GM12878 (cell line): ENCODE measurements around the gene CBLB. TPM values are rescaled to one million over a fixed set of nuclear protein-coding genes. Genes with fewer than 3 reads are reported as not detected.

Experiments
- ATAC-seq: fragments of 200-7000 bp; cut with Tn5 transposase; 3 replicates; pipeline ENCODE4 v1.9.1; 2020; ENCODE audit warnings: mild to moderate bottlenecking, moderate library complexity
- BruUV-seq: library from RNA; stranded (reverse); fragments of 400-500 nt; replicated peaks from 2 replicates; lab custom pipeline; 2021; lab: Mats Ljungman, UMichigan
- CTCF ChIA-PET: fragments of 300-600 bp; sonication (Branson Sonifier 250); formaldehyde crosslinking; extraction: SDS; loops from one replicate; lab custom pipeline; 2021; ENCODE audit warnings: inconsistent platforms; lab: Yijun Ruan, JAX
- POLR2A ChIA-PET: fragments of 350-600 bp; formaldehyde crosslinking; extraction: SDS; loops from one replicate; lab custom pipeline; 2021; ENCODE audit warnings: inconsistent platforms; lab: Charles Lee
- RAD21 ChIA-PET: fragments of 300-600 bp; sonication (Branson Sonifier 250); formaldehyde crosslinking; loops from one replicate; lab custom pipeline; 2023; ENCODE audit warnings: antibody characterized with exemption; ENCODE audit not compliant: unreplicated experiment; lab: Charles Lee
- SMC1A ChIA-PET: fragments of 300-600 bp; sonication (Branson Sonifier 250); formaldehyde crosslinking; loops from one replicate; lab custom pipeline; 2023; ENCODE audit not compliant: unreplicated experiment, uncharacterized antibody; lab: Charles Lee
- DNase-seq: peaks from one replicate; pipeline ENCODE4 v3.0.0-alpha.2; 2011; ENCODE audit warnings: low read depth, low spot score
- FAIRE-seq: peaks from 3 replicates; lab custom pipeline; 2011; peaks lifted over from hg19 to GRCh38; lab: Jason Lieb, UNC
- H2AFZ ChIP-seq: 2 replicates; pipeline ENCODE4 v1.6.0; 2011; ENCODE audit warnings: low read depth, low read length, control low read depth; ENCODE audit not compliant: control insufficient read depth
- H3K27ac ChIP-seq: 2 replicates; pipeline ENCODE4 v1.5.1; 2011; ENCODE audit warnings: control low read depth; ENCODE audit not compliant: control insufficient read depth, insufficient read depth
- H3K27me3 ChIP-seq, 2 experiments: replicated peaks in 1 of 2; 2 replicates each; pipeline versions ENCODE4 v1.6.0 to v1.6.1; 2011; ENCODE audit warnings: low read length in 1 of 2; ENCODE audit not compliant: control insufficient read depth in 2 of 2, insufficient read depth in 2 of 2
- H3K36me3 ChIP-seq, 2 experiments: 2 replicates each; pipeline ENCODE4 v1.5.1; 2011; ENCODE audit warnings: low read length in 1 of 2; ENCODE audit not compliant: control insufficient read depth in 2 of 2, insufficient read depth in 2 of 2
- H3K4me1 ChIP-seq: 2 replicates; pipeline ENCODE4 v1.6.1; 2011; ENCODE audit warnings: mild to moderate bottlenecking, low read length, moderate library complexity, mixed read lengths; ENCODE audit not compliant: control insufficient read depth, insufficient read depth
- H3K4me2 ChIP-seq: 2 replicates; pipeline ENCODE4 v1.6.0; 2011; ENCODE audit warnings: control low read depth; ENCODE audit not compliant: control insufficient read depth, insufficient read depth
- H3K4me3 ChIP-seq: fragments of 200-600 bp; sonication (generic); 2 replicates; pipeline ENCODE4 v1.5.1; 2016
- H3K79me2 ChIP-seq: 2 replicates; pipeline ENCODE4 v1.6.0; 2011; ENCODE audit warnings: low read length; ENCODE audit not compliant: control insufficient read depth, insufficient read depth
- H3K9ac ChIP-seq: 2 replicates; pipeline ENCODE4 v1.8.0; 2011; ENCODE audit warnings: low read length, control low read depth, mixed read lengths; ENCODE audit not compliant: control insufficient read depth, insufficient read depth
- H3K9me3 ChIP-seq: replicated peaks from 3 replicates; pipeline ENCODE4 v1.5.1; 2011; ENCODE audit warnings: mild to moderate bottlenecking, low read length; ENCODE audit not compliant: control insufficient read depth, insufficient read depth
- H4K20me1 ChIP-seq: 2 replicates; pipeline ENCODE4 v1.6.0; 2011; ENCODE audit not compliant: control insufficient read depth, insufficient read depth
- BACH1 ChIP-seq: fragments of 450-650 bp; IDR thresholded peaks from 2 replicates; pipeline ENCODE4 v1.6.1; 2017; ENCODE audit warnings: mild to moderate bottlenecking, borderline replicate concordance
- BRCA1 ChIP-seq: IDR thresholded peaks from 2 replicates; pipeline ENCODE4 v1.6.1; 2011; ENCODE audit warnings: low read depth, low read length, improper control_type of control experiment
- CBX3 ChIP-seq: fragments of 200-600 bp; sonication (generic); IDR thresholded peaks from 2 replicates; pipeline ENCODE4 v1.6.1; 2016; ENCODE audit warnings: low read depth, borderline replicate concordance
- EED ChIP-seq: sonication (generic); IDR thresholded peaks from 2 replicates; pipeline ENCODE4 v1.6.1; 2016; ENCODE audit warnings: antibody characterized with exemption, low read depth
- EGR1 ChIP-seq, 2 experiments: IDR thresholded peaks; 1 replicate in 1 of 2; 2 replicates in 1 of 2; pipeline ENCODE4 v1.6.1; 2011 to 2012; ENCODE audit warnings: low read depth in 2 of 2, low read length in 2 of 2, borderline replicate concordance in 1 of 2, mild to moderate bottlenecking in 1 of 2, moderate library complexity in 1 of 2
- MEF2B ChIP-seq: fragments of 450-650 bp; IDR thresholded peaks from 2 replicates; pipeline ENCODE4 v1.6.1; 2018; ENCODE audit warnings: mild to moderate bottlenecking, moderate library complexity; ENCODE audit not compliant: partially characterized antibody, poor library complexity, severe bottlenecking
- NBN ChIP-seq: fragments of 450-650 bp; IDR thresholded peaks from 2 replicates; pipeline ENCODE4 v1.6.1; 2016
- POLR2A ChIP-seq: IDR thresholded peaks from 2 replicates; pipeline ENCODE4 v1.6.1; 2011; ENCODE audit warnings: low read depth, mild to moderate bottlenecking, low read length
- SMARCA5 ChIP-seq: fragments of 450-650 bp; IDR thresholded peaks from 2 replicates; pipeline ENCODE4 v1.6.1; 2017; ENCODE audit warnings: mild to moderate bottlenecking
- TCF3 ChIP-seq: IDR thresholded peaks from 2 replicates; pipeline ENCODE4 v1.6.1; 2012; ENCODE audit warnings: low read depth, mild to moderate bottlenecking, low read length, borderline replicate concordance; ENCODE audit not compliant: insufficient read depth
- ZBTB11 ChIP-seq: fragments of 450-650 bp; formaldehyde crosslinking; IDR thresholded peaks from 2 replicates; pipeline ENCODE4 v1.5.0; 2022; ENCODE audit warnings: mild to moderate bottlenecking, missing genetic modification characterization
- ZNF24 ChIP-seq: fragments of 450-650 bp; IDR thresholded peaks from 2 replicates; pipeline ENCODE4 v1.6.1; 2017; ENCODE audit warnings: antibody characterized with exemption, mild to moderate bottlenecking
- WGBS: methylation state at CpG from one replicate; pipeline ENCODE4 v1.1.6; 2016; ENCODE audit warnings: low lambda C conversion rate; ENCODE audit not compliant: insufficient replicate concordance, insufficient coverage; ENCODE audit errors: missing lambda C conversion rate; 5-methylcytosine and 5-hydroxymethylcytosine counted together
- in situ Hi-C: fragments of 300-500 bp; cut with MboI; formaldehyde crosslinking; loops from 9 replicates; pipeline ENCODE4 v1.14.3; 2018; ENCODE audit warnings: mixed read lengths
- intact Hi-C: fragments of 100-400 bp; cut with micrococcal nuclease; formaldehyde crosslinking; loops from one replicate; pipeline ENCODE4 v1.14.2; 2022; ENCODE audit not compliant: unreplicated experiment
- polyA plus RNA-seq, 11 experiments: library from polyadenylated mRNA; depleted of rRNA in 4 of 11; unstranded in 6 of 11; stranded (reverse) in 5 of 11; fragments of >200 nt; fragmentation: Nextera tagmentation in 4 of 11; fragmentation: Illumina TruSeq in 1 of 11; extraction: Ambion mirVana in 4 of 11; extraction: Trizol in 1 of 11; gene quantifications; 1 replicate in 1 of 11; 2 replicates in 10 of 11; pipeline versions ENCODE4 v1.2.1 to v1.2.3, GENCODE V29; 2011 to 2016; ENCODE audit warnings: inconsistent platforms in 2 of 11, missing spikeins in 2 of 11, low read depth in 1 of 11
- total RNA-seq, 4 experiments: library from RNA; depleted of rRNA in 3 of 4; stranded (reverse); fragments of >200 nt in 3 of 4; fragmentation: Illumina TruSeq in 1 of 4; extraction: Trizol in 1 of 4; gene quantifications; 2 replicates each; pipeline versions ENCODE4 v1.2.1 to v1.2.3, GENCODE V29; 2013 to 2021

Gene CBLB
- total and polyA plus RNA-seq, 10 of the 15 experiments (the other 5 are each of a cell fraction or from before 2014, with no cell fraction given) = 17.2 to 107 (median 41.9) TPM

GRCh38 chr3:105656651-105657504, 211.9 kb downstream of the CBLB start (continued):
- no peak for TF ChIP-seq ZBTB11 (CRISPR knock-in tag)
- TF ChIP-seq MEF2B = peak; percentile 71
- no peak for TF ChIP-seq CBX3
- TF ChIP-seq BACH1 = no peak
- no peak for TF ChIP-seq NBN
- TF ChIP-seq SMARCA5 = no peak
- TF ChIP-seq TCF3 = no peak
- no peak for TF ChIP-seq ZNF24
- TF ChIP-seq BRCA1 = no peak
- no peak for TF ChIP-seq EED

GRCh38 chr3:105653868-105654267, 214.9 kb downstream of the CBLB start:
- intact Hi-C loops = no loop called here
- in situ Hi-C loops = no loop called here
- no peaks in the 10 kb centered on the region for H3K4me1 ChIP-seq
- DNase-seq (no peak), ATAC-seq (peak; percentile 13; the same call in 2 of the 3 replicates), FAIRE-seq (no peak)
- no peak overlapping the region for H3K9ac ChIP-seq
- POLR2A ChIA-PET = interaction anchor here (0.5 kb wide), 1 partner anchor 819 kb away, joined by 3 read pairs; no protein-coding TSS in a partner anchor
- peaks cover 3 to 5% of the 10 kb centered on the region in 2 experiments; a peak in 3 of 4 replicates for H3K36me3 ChIP-seq
- SMC1A ChIA-PET = no interaction called here
- H3K27ac ChIP-seq = no peak overlapping the region
- no peaks in the 10 kb centered on the region for H3K79me2 ChIP-seq
- no peak overlapping the region for H2AFZ ChIP-seq
- CTCF ChIA-PET = no interaction called here
- H3K9me3 ChIP-seq = no peaks in the 10 kb centered on the region
- BruUV-seq = no TSS peak
- no peak overlapping the region for H3K4me3 ChIP-seq
- no peaks in the 10 kb centered on the region for H4K20me1 ChIP-seq
- RAD21 ChIA-PET = no interaction called here
- no peak overlapping the region for H3K4me2 ChIP-seq
- no peaks in the 10 kb centered on the region for H3K27me3 ChIP-seq
- WGBS = 100% methylated on average over 3 of the region's 3 CpGs
- TF ChIP-seq POLR2A (peak; percentile 45; the same call in 1 of the 2 replicates), EGR1 (IDR thresholded peaks at IDR 0.05; ENCODE audit: borderline replicate concordance in 1 of 2, low read depth in 2 of 2, low read length in 2 of 2) (no peak)
